Peyer's patch (tissue), 4 donors: ENCODE data around the gene RAI14.

Experiments used
- CTCF ChIP-seq, 6 experiments: fragments of 450-650 bp in 4 of 6; fragments of 200-600 bp in 2 of 6; sonication (generic) in 1 of 6; IDR thresholded peaks; one replicate each; pipeline ENCODE4 v1.5.1; 2017 to 2019; ENCODE audit warnings: antibody characterized with exemption in 6 of 6, mild to moderate bottlenecking in 3 of 6, moderate library complexity in 1 of 6
- POLR2A ChIP-seq, 2 donors: fragments of 450-650 bp; IDR thresholded peaks; one replicate each; pipeline ENCODE4 v1.5.1; 2017; ENCODE audit warnings: antibody characterized with exemption in 2 of 2, mild to moderate bottlenecking in 2 of 2, moderate library complexity in 2 of 2

- TF ChIP-seq CTCF (IDR thresholded peaks at IDR 0.05) = no peak
- no peak for TF ChIP-seq POLR2A (IDR thresholded peaks at IDR 0.05)
These were observed 16.1 kb upstream of the RAI14 start for GRCh38 chr5:34639852-34640626.
